HepG2 (cell line): ENCODE data around the gene EPO. TPM values are rescaled to one million over a fixed set of nuclear protein-coding genes. Genes with fewer than 3 reads are reported as not detected.

Experiments used
- AKNA ChIP-seq: sonication (generic); formaldehyde crosslinking; IDR thresholded peaks from 2 replicates; pipeline ENCODE4 v1.4.0; 2020; ENCODE audit warnings: missing genetic modification reagents, borderline replicate concordance
- GRHL1 ChIP-seq: sonication (generic); formaldehyde crosslinking; conservative IDR thresholded peaks from 2 replicates; pipeline ENCODE4 v1.8.0; 2022; ENCODE audit warnings: missing genetic modification reagents
- HIVEP1 ChIP-seq: sonication (generic); formaldehyde crosslinking; IDR thresholded peaks from 2 replicates; pipeline ENCODE4 v1.4.0; 2020; ENCODE audit warnings: mild to moderate bottlenecking, missing genetic modification reagents
- ZBTB42 ChIP-seq: sonication (generic); formaldehyde crosslinking; IDR thresholded peaks from 2 replicates; pipeline ENCODE4 v1.5.0; 2020; ENCODE audit warnings: mild to moderate bottlenecking, missing genetic modification reagents
- ZNF10 ChIP-seq: sonication (generic); formaldehyde crosslinking; IDR thresholded peaks from 2 replicates; pipeline ENCODE4 v1.4.0; 2020; ENCODE audit warnings: mild to moderate bottlenecking, low read depth, missing genetic modification reagents, borderline replicate concordance
- ZNF280B ChIP-seq: sonication (generic); formaldehyde crosslinking; IDR thresholded peaks from 2 replicates; pipeline ENCODE4 v1.5.0; 2020; ENCODE audit warnings: missing genetic modification reagents, mild to moderate bottlenecking, borderline replicate concordance
- ZNF746 ChIP-seq: sonication (generic); formaldehyde crosslinking; IDR thresholded peaks from 2 replicates; pipeline ENCODE4 v1.8.0; 2022; ENCODE audit warnings: mild to moderate bottlenecking, missing genetic modification reagents
- polyA plus RNA-seq, 8 experiments: library from polyadenylated mRNA; depleted of rRNA in 3 of 8; stranded (reverse) in 7 of 8; unstranded in 1 of 8; fragments of >200 nt; fragmentation: Illumina TruSeq in 4 of 8; extraction: Trizol in 4 of 8; gene quantifications; 2 replicates each; pipeline versions ENCODE4 v1.2.1 to v1.2.3, GENCODE V29; 2011 to 2016; ENCODE audit warnings: low read depth in 4 of 8, missing spikeins in 1 of 8, mixed read lengths in 1 of 8; ENCODE audit not compliant: insufficient read depth in 1 of 8
- total RNA-seq, 5 experiments: library from RNA; depleted of rRNA; stranded (reverse); fragments of >200 nt; fragmentation: Illumina TruSeq; extraction: Trizol; gene quantifications; 2 replicates each; pipeline ENCODE4 v1.2.3, GENCODE V29; 2016; ENCODE audit warnings: low read depth in 1 of 5

Gene EPO
- total and polyA plus RNA-seq, 2 of the 13 experiments (the other 11 are each of a cell fraction or from before 2014, with no cell fraction given), result 10.3 to 25.7 TPM

DNA sequence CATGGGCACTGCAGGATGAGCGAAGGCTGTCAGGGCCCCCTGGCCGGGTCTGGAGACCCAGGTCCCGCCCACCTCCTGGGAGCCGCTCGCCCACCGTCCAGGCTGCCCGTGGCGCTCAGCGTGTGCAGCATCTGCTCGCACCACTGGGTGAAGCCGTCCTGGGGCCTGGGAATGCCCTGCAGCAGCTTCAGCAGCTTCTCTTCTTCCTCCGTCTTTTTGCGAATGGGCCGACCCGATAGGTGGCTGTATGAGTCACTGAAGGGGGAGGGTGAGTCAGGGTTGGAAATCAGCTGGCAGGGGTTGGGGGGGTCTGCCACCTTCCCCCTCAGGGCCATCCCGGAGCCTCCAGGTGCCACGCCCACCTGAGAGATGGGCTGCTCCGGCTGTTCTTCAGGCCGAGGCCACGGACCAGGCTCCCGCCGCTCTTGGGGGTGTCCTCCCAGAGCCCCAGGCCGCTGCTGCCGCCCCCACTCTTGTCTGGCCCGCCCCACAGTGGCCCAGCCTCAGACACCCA is 38.0 kb upstream of the EPO start (continued):
- TF ChIP-seq AKNA (CRISPR knock-in tag) (no peak), ZNF280B (CRISPR knock-in tag) (no peak), ZBTB42 (CRISPR knock-in tag) (no peak), GRHL1 (CRISPR knock-in tag) (no peak), ZNF746 (CRISPR knock-in tag) (no peak), ZNF10 (no peak), HIVEP1 (CRISPR knock-in tag) (peak; percentile 24; the same call in 1 of the 2 replicates)
- TF ChIP-seq, all 625 proteins: peak for 2
